Measurements from ENCODE around the gene GADL1.

GADL1 gene

GRCh38 chr3:30912301-30912700 is 17.8 kb upstream of the GADL1 start:
- no peak overlapping the region for H3K4me3 Mint-ChIP-seq
- H3K4me1 Mint-ChIP-seq (ENCODE audit: low read depth): no peaks in the 10 kb centered on the region
- no peak overlapping the region for H3K27ac Mint-ChIP-seq
- no peaks in the 10 kb centered on the region for H3K27me3 Mint-ChIP-seq (ENCODE audit: low read depth)
- H3K9me3 Mint-ChIP-seq: no peaks in the 10 kb centered on the region
- no peaks in the 10 kb centered on the region for H3K36me3 Mint-ChIP-seq (ENCODE audit: low read depth)
- DNase-seq (ENCODE audit: low spot score): no peak

GRCh38 chr3:30908456-30909037 is 14.1 kb upstream of the GADL1 start:
- H3K4me1 Mint-ChIP-seq (ENCODE audit: low read depth): no peaks in the 10 kb centered on the region
- no peaks in the 10 kb centered on the region for H3K9me3 Mint-ChIP-seq
- no peaks in the 10 kb centered on the region for H3K27me3 Mint-ChIP-seq (ENCODE audit: low read depth)
- no peaks in the 10 kb centered on the region for H3K36me3 Mint-ChIP-seq (ENCODE audit: low read depth)
- no peak overlapping the region for H3K4me3 Mint-ChIP-seq
- no peak overlapping the region for H3K27ac Mint-ChIP-seq
- DNase-seq (ENCODE audit: low spot score): no peak

GRCh38 chr3:30904996-30905395 is 10.5 kb upstream of the GADL1 start:
- no peaks in the 10 kb centered on the region for H3K4me1 Mint-ChIP-seq (ENCODE audit: low read depth)
- H3K27ac Mint-ChIP-seq: no peak overlapping the region
- H3K36me3 Mint-ChIP-seq (ENCODE audit: low read depth): no peaks in the 10 kb centered on the region
- no peaks in the 10 kb centered on the region for H3K27me3 Mint-ChIP-seq (ENCODE audit: low read depth)
- no peaks in the 10 kb centered on the region for H3K9me3 Mint-ChIP-seq
- no peak for DNase-seq (ENCODE audit: low spot score)
- H3K4me3 Mint-ChIP-seq: no peak overlapping the region

- no peak overlapping the region for H3K4me3 Mint-ChIP-seq
- H3K27me3 Mint-ChIP-seq (ENCODE audit: low read depth): peaks cover 56% of the 10 kb centered on the region
- H3K27ac Mint-ChIP-seq: no peak overlapping the region
- H3K9me3 Mint-ChIP-seq: no peaks in the 10 kb centered on the region
- peaks cover 8% of the 10 kb centered on the region for H3K4me1 Mint-ChIP-seq (ENCODE audit: low read depth)
- H3K36me3 Mint-ChIP-seq (ENCODE audit: low read depth): no peaks in the 10 kb centered on the region
- no peak for DNase-seq (ENCODE audit: low spot score)
These were observed 868 bp upstream of the GADL1 start for GRCh38 chr3:30895329-30895728.

GRCh38 chr3:30893678-30894325 is 659 bp downstream of the GADL1 start:
- Mint-ChIP-seq H3K27me3 (ENCODE audit: low read depth) (peaks cover 59% of the 10 kb centered on the region), H3K4me3 (peak overlapping the region; percentile 69), H3K27ac (no peak overlapping the region)

GRCh38 chr3:30890907-30891306 is 3.6 kb downstream of the GADL1 start:
- H3K9me3 Mint-ChIP-seq: no peaks in the 10 kb centered on the region
- H3K4me1 Mint-ChIP-seq (ENCODE audit: low read depth): peaks cover 8% of the 10 kb centered on the region
- peaks cover 55% of the 10 kb centered on the region for H3K27me3 Mint-ChIP-seq (ENCODE audit: low read depth)
- H3K27ac Mint-ChIP-seq: no peak overlapping the region
- no peak for DNase-seq (ENCODE audit: low spot score)
- H3K4me3 Mint-ChIP-seq: no peak overlapping the region
- H3K36me3 Mint-ChIP-seq (ENCODE audit: low read depth): no peaks in the 10 kb centered on the region

More at GRCh38 chr3:30893678-30894325, 659 bp downstream of the GADL1 start:
- no peaks in the 10 kb centered on the region for H3K36me3 Mint-ChIP-seq (ENCODE audit: low read depth)
- peaks cover 8% of the 10 kb centered on the region for H3K4me1 Mint-ChIP-seq (ENCODE audit: low read depth)
- no peak for DNase-seq (ENCODE audit: low spot score)
- H3K9me3 Mint-ChIP-seq: no peaks in the 10 kb centered on the region

GRCh38 chr3:30886888-30887287 is 7.6 kb downstream of the GADL1 start:
- Mint-ChIP-seq H3K27me3 (ENCODE audit: low read depth) (peaks cover 26% of the 10 kb centered on the region), H3K4me1 (ENCODE audit: low read depth) (peaks cover 5% of the 10 kb centered on the region), H3K36me3 (ENCODE audit: low read depth) (no peaks in the 10 kb centered on the region), H3K27ac (no peak overlapping the region), H3K9me3 (peaks cover 2% of the 10 kb centered on the region), H3K4me3 (no peak overlapping the region)
- DNase-seq (ENCODE audit: low spot score): no peak

GRCh38 chr3:30878862-30879261 is 15.6 kb downstream of the GADL1 start:
- Mint-ChIP-seq H3K4me1 (ENCODE audit: low read depth) (no peaks in the 10 kb centered on the region), H3K4me3 (no peak overlapping the region), H3K36me3 (ENCODE audit: low read depth) (no peaks in the 10 kb centered on the region), H3K27me3 (ENCODE audit: low read depth) (peaks cover 9% of the 10 kb centered on the region), H3K27ac (no peak overlapping the region), H3K9me3 (peaks cover 2% of the 10 kb centered on the region)
- no peak for DNase-seq (ENCODE audit: low spot score)

- no peak overlapping the region for H3K27ac Mint-ChIP-seq
- H3K27me3 Mint-ChIP-seq (ENCODE audit: low read depth): peaks cover 16% of the 10 kb centered on the region
- DNase-seq (ENCODE audit: low spot score): no peak
- H3K36me3 Mint-ChIP-seq (ENCODE audit: low read depth): no peaks in the 10 kb centered on the region
- H3K4me1 Mint-ChIP-seq (ENCODE audit: low read depth): no peaks in the 10 kb centered on the region
- no peak overlapping the region for H3K4me3 Mint-ChIP-seq
- H3K9me3 Mint-ChIP-seq: no peaks in the 10 kb centered on the region
These were observed 19.0 kb downstream of the GADL1 start for GRCh38 chr3:30875505-30875904.

GRCh38 chr3:30873671-30874070 is 20.8 kb downstream of the GADL1 start:
- H3K36me3 Mint-ChIP-seq (ENCODE audit: low read depth): no peaks in the 10 kb centered on the region
- no peaks in the 10 kb centered on the region for H3K4me1 Mint-ChIP-seq (ENCODE audit: low read depth)
- H3K27me3 Mint-ChIP-seq (ENCODE audit: low read depth): peaks cover 20% of the 10 kb centered on the region
- no peak overlapping the region for H3K27ac Mint-ChIP-seq
- H3K9me3 Mint-ChIP-seq: no peaks in the 10 kb centered on the region
- DNase-seq (ENCODE audit: low spot score): no peak
- H3K4me3 Mint-ChIP-seq: no peak overlapping the region

GRCh38 chr3:30872879-30873278 is 21.6 kb downstream of the GADL1 start:
- Mint-ChIP-seq H3K4me3 (no peak overlapping the region), H3K36me3 (ENCODE audit: low read depth) (no peaks in the 10 kb centered on the region), H3K4me1 (ENCODE audit: low read depth) (no peaks in the 10 kb centered on the region), H3K27ac (no peak overlapping the region), H3K9me3 (no peaks in the 10 kb centered on the region), H3K27me3 (ENCODE audit: low read depth) (peaks cover 23% of the 10 kb centered on the region)
- DNase-seq (ENCODE audit: low spot score): no peak

GRCh38 chr3:30871720-30872119 is 22.7 kb downstream of the GADL1 start:
- no peak overlapping the region for H3K4me3 Mint-ChIP-seq
- H3K4me1 Mint-ChIP-seq (ENCODE audit: low read depth): no peaks in the 10 kb centered on the region
- DNase-seq (ENCODE audit: low spot score): no peak
- H3K27me3 Mint-ChIP-seq (ENCODE audit: low read depth): peaks cover 22% of the 10 kb centered on the region
- H3K36me3 Mint-ChIP-seq (ENCODE audit: low read depth): no peaks in the 10 kb centered on the region
- H3K9me3 Mint-ChIP-seq: no peaks in the 10 kb centered on the region
- H3K27ac Mint-ChIP-seq: no peak overlapping the region

GRCh38 chr3:30864836-30865235 is 29.6 kb downstream of the GADL1 start:
- DNase-seq (ENCODE audit: low spot score): no peak
- Mint-ChIP-seq H3K27ac (no peak overlapping the region), H3K4me1 (ENCODE audit: low read depth) (no peaks in the 10 kb centered on the region), H3K9me3 (no peaks in the 10 kb centered on the region), H3K27me3 (ENCODE audit: low read depth) (peaks cover 32% of the 10 kb centered on the region), H3K36me3 (ENCODE audit: low read depth) (no peaks in the 10 kb centered on the region), H3K4me3 (no peak overlapping the region)

- Mint-ChIP-seq H3K4me1 (ENCODE audit: low read depth) (no peaks in the 10 kb centered on the region), H3K36me3 (ENCODE audit: low read depth) (no peaks in the 10 kb centered on the region), H3K27ac (no peak overlapping the region), H3K9me3 (no peaks in the 10 kb centered on the region), H3K27me3 (ENCODE audit: low read depth) (peaks cover 32% of the 10 kb centered on the region), H3K4me3 (no peak overlapping the region)
- DNase-seq (ENCODE audit: low spot score): no peak
These were observed 30.3 kb downstream of the GADL1 start for GRCh38 chr3:30864132-30864531.

- H3K27me3 Mint-ChIP-seq (ENCODE audit: low read depth): peaks cover 30% of the 10 kb centered on the region
- no peak overlapping the region for H3K4me3 Mint-ChIP-seq
- H3K4me1 Mint-ChIP-seq (ENCODE audit: low read depth): no peaks in the 10 kb centered on the region
- no peaks in the 10 kb centered on the region for H3K9me3 Mint-ChIP-seq
- H3K27ac Mint-ChIP-seq: no peak overlapping the region
- DNase-seq (ENCODE audit: low spot score): no peak
- H3K36me3 Mint-ChIP-seq (ENCODE audit: low read depth): no peaks in the 10 kb centered on the region
These were observed 32.5 kb downstream of the GADL1 start for GRCh38 chr3:30862004-30862403.
